SH-SY5Y (cell line): ENCODE results near the gene ABRACL.

ENCODE experiments used
- GATA2 ChIP-seq: IDR thresholded peaks from 2 replicates; pipeline ENCODE4 v1.6.1; 2011; ENCODE audit warnings: mild to moderate bottlenecking, low read depth, low read length
- GATA3 ChIP-seq: IDR thresholded peaks from 2 replicates; pipeline ENCODE4 v1.6.1; 2011; ENCODE audit warnings: low read depth, mild to moderate bottlenecking, low read length, moderate library complexity

GRCh38 chr6:139006477-139006876, 22.1 kb upstream of the ABRACL start:
- TF ChIP-seq GATA3, result no peak
- no peak for TF ChIP-seq GATA2
